GM11168 (cell line): ENCODE data around the gene TMEM51.

ENCODE experiments used
- in situ Hi-C: fragments of 300-500 bp; cut with MboI; formaldehyde crosslinking; loops from one replicate; pipeline ENCODE4 v1.12.0; 2022; ENCODE audit warnings: low sequenced_read_pairs; ENCODE audit not compliant: unreplicated experiment

TMEM51 gene

GRCh38 chr1:15125101-15125745 lies 28.3 kb upstream of the TMEM51 start:
- in situ Hi-C loops, result loop anchor here (5.0 to 25.0 kb wide), 3 partner anchors 150 to 312 kb away; partner anchors contain the start of gene CTRC

- in situ Hi-C loops, result loop anchor here (5.0 to 25.0 kb wide), 3 partner anchors 147 to 309 kb away; partner anchors contain the start of gene CTRC
Measured at GRCh38 chr1:15128077-15128476, 25.5 kb upstream of the TMEM51 start.

- in situ Hi-C loops, result loop anchor here (5.0 to 25.0 kb wide), 3 partner anchors 146 to 309 kb away; partner anchors contain the start of gene CTRC
Measured at GRCh38 chr1:15128520-15129313, 24.8 kb upstream of the TMEM51 start.

- in situ Hi-C loops, result loop anchor here (5.0 to 25.0 kb wide), 3 partner anchors 145 to 307 kb away; partner anchors contain the start of gene CTRC
Measured at GRCh38 chr1:15129944-15130343, 23.6 kb upstream of the TMEM51 start.

GRCh38 chr1:15130607-15131006 lies 22.9 kb upstream of the TMEM51 start:
- in situ Hi-C loops, result loop anchor here (25.0 kb wide), 1 partner anchor 307 kb away; the partner anchor contains the start of gene CTRC

- in situ Hi-C loops, result loop anchor here (25.0 kb wide), 1 partner anchor 304 kb away; the partner anchor contains the start of gene CTRC
Measured at GRCh38 chr1:15132965-15133364, 20.6 kb upstream of the TMEM51 start.

GRCh38 chr1:15134285-15134684 lies 19.3 kb upstream of the TMEM51 start:
- in situ Hi-C loops, result loop anchor here (25.0 kb wide), 1 partner anchor 303 kb away; the partner anchor contains the start of gene CTRC

GRCh38 chr1:15135604-15136003 lies 17.9 kb upstream of the TMEM51 start:
- in situ Hi-C loops, result loop anchor here (25.0 kb wide), 1 partner anchor 302 kb away; the partner anchor contains the start of gene CTRC

- in situ Hi-C loops, result loop anchor here (25.0 kb wide), 1 partner anchor 299 kb away; the partner anchor contains the start of gene CTRC
Measured at GRCh38 chr1:15137809-15138208, 15.7 kb upstream of the TMEM51 start.

GRCh38 chr1:15139654-15140350 lies 13.7 kb upstream of the TMEM51 start:
- in situ Hi-C loops, result loop anchor here (25.0 kb wide), 1 partner anchor 297 kb away; the partner anchor contains the start of gene CTRC

GRCh38 chr1:15141935-15142539 lies 11.5 kb upstream of the TMEM51 start:
- in situ Hi-C loops, result loop anchor here (25.0 kb wide), 1 partner anchor 295 kb away; the partner anchor contains the start of gene CTRC

GRCh38 chr1:15145327-15145726 lies 8.2 kb upstream of the TMEM51 start:
- in situ Hi-C loops, result loop anchor here (25.0 kb wide), 1 partner anchor 292 kb away; the partner anchor contains the start of gene CTRC

GRCh38 chr1:15146142-15146680 lies 7.3 kb upstream of the TMEM51 start:
- in situ Hi-C loops, result loop anchor here (25.0 kb wide), 1 partner anchor 291 kb away; the partner anchor contains the start of gene CTRC

GRCh38 chr1:15146971-15147376 lies 6.6 kb upstream of the TMEM51 start:
- in situ Hi-C loops, result loop anchor here (25.0 kb wide), 1 partner anchor 290 kb away; the partner anchor contains the start of gene CTRC

- in situ Hi-C loops, result loop anchor here (25.0 kb wide), 1 partner anchor 289 kb away; the partner anchor contains the start of gene CTRC
Measured at GRCh38 chr1:15148004-15148403, 5.5 kb upstream of the TMEM51 start.

- in situ Hi-C loops, result loop anchor here (25.0 kb wide), 1 partner anchor 289 kb away; the partner anchor contains the start of gene CTRC
Measured at GRCh38 chr1:15148475-15148874, 5.1 kb upstream of the TMEM51 start.

- in situ Hi-C loops, result loop anchor here (25.0 kb wide), 1 partner anchor 288 kb away; the partner anchor contains the start of gene CTRC
Measured at GRCh38 chr1:15148941-15149340, 4.6 kb upstream of the TMEM51 start.

GRCh38 chr1:15150376-15150775 lies 3.2 kb upstream of the TMEM51 start:
- in situ Hi-C loops, result loop anchor here (10.0 kb wide), 1 partner anchor 104 kb away; no protein-coding TSS in a partner anchor

GRCh38 chr1:15151377-15151806 lies 2.2 kb upstream of the TMEM51 start:
- in situ Hi-C loops, result loop anchor here (10.0 kb wide), 1 partner anchor 103 kb away; no protein-coding TSS in a partner anchor
